Aorta (tissue), 5 donors: Measurements from ENCODE around the gene RACGAP1. TPM values are rescaled to one million over a fixed set of nuclear protein-coding genes. Genes with fewer than 3 reads are reported as not detected.

Experiments
- ATAC-seq: fragments of 200-7000 bp; cut with Tn5 transposase; one replicate; pipeline ENCODE4 v1.9.1; 2022; ENCODE audit warnings: moderate library complexity; ENCODE audit not compliant: low FRiP score
- DNase-seq, 2 donors: peaks; one replicate each; pipeline ENCODE4 v3.0.0-alpha.2; 2020
- H3K27ac ChIP-seq, 2 donors: one replicate each; pipeline ENCODE4 v1.5.1; 2013; ENCODE audit warnings: low read length in 2 of 2, mild to moderate bottlenecking in 2 of 2, moderate library complexity in 2 of 2, control low read depth in 1 of 2, inconsistent platforms in 1 of 2, low read depth in 1 of 2
- H3K27me3 ChIP-seq, 2 donors: one replicate each; pipeline ENCODE4 v1.6.1; 2013; ENCODE audit warnings: control low read depth in 1 of 2, low read length in 1 of 2, mild to moderate bottlenecking in 1 of 2, moderate library complexity in 1 of 2; ENCODE audit not compliant: insufficient read depth in 2 of 2, control insufficient read depth in 1 of 2
- H3K36me3 ChIP-seq, 2 donors: one replicate each; pipeline ENCODE4 v1.6.1; 2013; ENCODE audit warnings: control low read depth in 1 of 2, low read length in 1 of 2, mild to moderate bottlenecking in 1 of 2; ENCODE audit not compliant: insufficient read depth in 2 of 2, control insufficient read depth in 1 of 2
- H3K4me1 ChIP-seq, 2 donors: one replicate each; pipeline ENCODE4 v1.6.1; 2013; ENCODE audit warnings: low read length in 2 of 2, control low read depth in 1 of 2, mild to moderate bottlenecking in 1 of 2, moderate library complexity in 1 of 2; ENCODE audit not compliant: insufficient read depth in 2 of 2, control insufficient read depth in 1 of 2
- H3K4me3 ChIP-seq, 2 donors: one replicate each; pipeline ENCODE4 v1.5.1; 2013; ENCODE audit warnings: low read length in 2 of 2, control low read depth in 1 of 2, mild to moderate bottlenecking in 1 of 2
- H3K9me3 ChIP-seq: one replicate; pipeline ENCODE4 v1.6.1; 2013; ENCODE audit warnings: mild to moderate bottlenecking, low read length; ENCODE audit not compliant: control insufficient read depth
- WGBS, 2 donors: extraction: QIAGEN DNeasy Blood & Tissue Kit; methylation state at CpG; one replicate each; pipeline ENCODE4 v1.1.7; 2013; 5-methylcytosine and 5-hydroxymethylcytosine counted together
- intact Hi-C, 2 donors: fragments of 100-400 bp; cut with DNase I; formaldehyde crosslinking; loops; one replicate each; pipeline versions ENCODE4 v1.14.2 to v1.15.0; 2022
- polyA plus RNA-seq, 2 donors: library from polyadenylated mRNA; stranded (reverse); fragments of 200-250 nt; gene quantifications; one replicate each; pipeline ENCODE4 v1.2.3, GENCODE V29; 2013
- total RNA-seq, 2 donors: library from RNA; stranded (reverse); fragmentation: NEBNext Ultra II Directional; extraction: Animal tissue kit (Norgen Biotek cat#: 25700); gene quantifications; one replicate each; pipeline ENCODE4 v1.2.1, GENCODE V29; 2021
- donor health status: healthy with polysubstance abuse.
- donor health status: Bipolar disorder and iron deficiency.
- donor health status: DM: no; HTN: no; CAD: no.
- donor health status: DM: no; HTN: no; CAD: no.
- donor health status: DM: yes; HTN: yes; CAD: no.

Gene RACGAP1
- total and polyA plus RNA-seq, 4 donors, result 4.6 to 10.1 (median 8.0) TPM

GRCh38 chr12:49982246-49983087 is 42.8 kb downstream of the RACGAP1 start:
- 93 to 95% methylated on average over 7 of the region's 7 CpGs for WGBS, 2 donors

DNA sequence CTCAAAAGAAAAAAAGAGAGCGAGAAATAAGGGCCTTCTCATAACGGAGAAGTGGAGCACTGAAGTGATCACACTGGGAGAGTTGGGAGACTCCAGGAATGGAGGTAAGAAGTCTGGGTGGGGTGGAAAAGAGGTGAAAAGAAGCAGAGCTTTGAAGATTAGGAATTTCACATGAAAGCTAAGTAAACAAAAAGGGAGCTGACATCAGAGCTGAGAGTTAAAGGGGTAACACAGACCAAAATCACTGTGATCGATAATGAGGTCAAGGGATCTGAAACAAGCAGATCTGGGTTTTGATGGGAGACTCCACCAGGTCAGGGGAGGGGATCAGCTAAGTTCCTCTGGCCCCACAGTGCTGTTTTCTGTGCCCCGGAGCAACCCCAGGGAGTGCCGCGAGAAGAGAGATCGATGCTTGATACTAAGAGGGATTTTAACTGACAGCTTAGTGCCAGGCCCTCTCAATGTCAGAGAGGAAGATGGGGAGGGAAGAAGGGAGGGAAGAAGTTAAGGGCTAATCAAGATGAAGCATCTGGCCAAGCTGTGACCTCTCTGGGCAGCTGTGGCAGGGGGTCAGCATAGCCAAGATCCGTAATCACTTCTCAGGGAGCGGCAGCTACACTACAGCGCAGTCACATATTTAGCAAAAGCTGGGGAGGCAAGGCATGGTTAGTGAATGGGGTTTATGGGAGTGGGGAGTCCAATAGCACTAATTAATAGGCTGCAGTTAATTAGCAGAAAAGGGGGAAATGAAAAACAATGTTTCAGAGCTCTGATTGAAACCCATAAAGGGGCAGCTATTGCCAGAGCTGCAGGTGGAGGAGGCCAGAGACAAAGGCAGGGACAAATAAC is 44.6 kb downstream of the RACGAP1 start:
- Histone ChIP-seq H3K4me1 (no peaks in the 10 kb centered on the region), H3K4me3 (no peak overlapping the region), H3K27ac (no peak overlapping the region), H3K36me3 (no peaks in the 10 kb centered on the region), H3K27me3 (no peaks in the 10 kb centered on the region), H3K9me3 (no peaks in the 10 kb centered on the region)
- intact Hi-C loops, result no loop called here
- ATAC-seq (no peak), DNase-seq (no peak)
- 96 to 97% methylated on average over 10 of the region's 10 CpGs for WGBS, 2 donors

More at GRCh38 chr12:49982246-49983087, 42.8 kb downstream of the RACGAP1 start:
- Histone ChIP-seq H3K4me3 (no peak overlapping the region), H3K36me3 (no peaks in the 10 kb centered on the region), H3K9me3 (no peaks in the 10 kb centered on the region), H3K27ac (no peak overlapping the region), H3K4me1 (no peaks in the 10 kb centered on the region), H3K27me3 (no peaks in the 10 kb centered on the region)
- no peak for ATAC-seq
- intact Hi-C loops, result no loop called here
- no peak for DNase-seq

- ATAC-seq (no peak), DNase-seq (no peak)
- intact Hi-C loops, result no loop called here
- Histone ChIP-seq H3K27me3 (no peaks in the 10 kb centered on the region), H3K4me3 (no peak overlapping the region), H3K4me1 (no peaks in the 10 kb centered on the region), H3K36me3 (no peaks in the 10 kb centered on the region), H3K9me3 (no peaks in the 10 kb centered on the region), H3K27ac (no peak overlapping the region)
- 92 to 98% methylated on average over 3 of the region's 3 CpGs for WGBS, 2 donors
These were observed 45.5 kb downstream of the RACGAP1 start for GRCh38 chr12:49979791-49980190.

DNA sequence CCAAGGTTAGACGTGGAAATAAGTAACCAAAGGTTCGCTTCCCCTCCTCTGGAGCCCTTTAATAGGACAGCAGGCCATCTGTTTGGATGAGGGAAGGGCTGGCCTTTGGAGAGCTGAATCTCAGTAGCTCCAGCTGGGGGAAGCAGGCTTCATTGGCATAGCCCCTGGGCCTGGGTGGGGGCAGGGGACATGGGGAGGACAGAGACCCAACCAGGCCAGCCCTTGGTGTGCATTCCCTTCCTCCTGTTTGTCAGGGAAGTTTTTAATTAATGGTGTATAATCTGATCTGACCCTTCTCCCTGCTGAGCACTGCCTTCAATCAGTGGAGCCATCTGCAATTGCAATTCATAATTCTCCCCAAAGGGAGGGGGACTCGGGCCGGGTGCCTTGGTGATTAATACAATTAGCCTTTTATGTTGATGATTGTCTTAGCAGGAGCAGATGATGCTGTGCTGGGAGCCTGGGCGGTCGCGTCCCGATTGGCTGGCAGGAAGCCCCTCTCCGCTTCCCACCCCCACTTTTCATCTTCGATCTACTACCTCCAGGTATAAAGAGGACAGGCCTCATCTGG is 46.2 kb downstream of the RACGAP1 start:
- 96 to 97% methylated on average over 10 of the region's 10 CpGs for WGBS, 2 donors
- intact Hi-C loops, result no loop called here
- ATAC-seq (no peak), DNase-seq (no peak)
- no peaks in the 10 kb centered on the region for H3K27me3 ChIP-seq
- H3K9me3 ChIP-seq, result no peaks in the 10 kb centered on the region
- no peaks in the 10 kb centered on the region for H3K36me3 ChIP-seq
- H3K4me3 ChIP-seq, result no peak overlapping the region
- H3K27ac ChIP-seq, result no peak overlapping the region
- H3K4me1 ChIP-seq, result no peaks in the 10 kb centered on the region

GRCh38 chr12:49978125-49978524 is 47.2 kb downstream of the RACGAP1 start:
- 95 to 98% methylated on average over 4 of the region's 4 CpGs for WGBS, 2 donors
- Histone ChIP-seq H3K36me3 (no peaks in the 10 kb centered on the region), H3K27ac (no peak overlapping the region), H3K27me3 (no peaks in the 10 kb centered on the region), H3K4me3 (no peak overlapping the region), H3K4me1 (no peaks in the 10 kb centered on the region), H3K9me3 (no peaks in the 10 kb centered on the region)
- ATAC-seq (no peak), DNase-seq (no peak)
- intact Hi-C loops, result no loop called here

GRCh38 chr12:49976557-49976956 is 48.7 kb downstream of the RACGAP1 start:
- no peak overlapping the region for H3K27ac ChIP-seq

DNA sequence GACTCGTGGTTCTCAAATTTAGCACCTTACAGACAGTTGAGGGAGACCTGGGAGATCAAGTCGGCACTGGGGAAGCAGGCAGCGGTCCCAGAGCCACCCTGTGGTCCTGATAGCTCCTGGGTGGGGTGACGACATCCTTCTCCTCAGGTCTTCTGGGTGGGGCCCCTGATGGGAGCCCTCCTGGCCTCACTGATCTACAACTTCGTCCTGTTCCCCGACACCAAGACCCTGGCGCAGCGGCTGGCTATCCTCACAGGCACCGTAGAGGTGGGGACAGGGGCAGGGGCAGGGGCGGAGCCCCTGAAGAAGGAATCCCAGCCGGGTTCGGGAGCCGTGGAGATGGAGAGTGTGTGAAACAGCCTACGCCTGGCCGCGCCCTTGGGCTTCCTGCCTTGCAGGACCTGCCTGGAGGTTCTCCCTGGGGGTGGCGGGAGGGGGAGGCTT is 50.0 kb downstream of the RACGAP1 start:
- Histone ChIP-seq H3K36me3 (no peaks in the 10 kb centered on the region), H3K9me3 (no peaks in the 10 kb centered on the region), H3K27ac (no peak overlapping the region), H3K4me3 (no peak overlapping the region), H3K27me3 (no peaks in the 10 kb centered on the region), H3K4me1 (no peaks in the 10 kb centered on the region)
- ATAC-seq, result no peak
- intact Hi-C loops, result no loop called here
- DNase-seq, result peak; percentile 45 to 72
- 41 to 44% methylated on average over 17 of the region's 17 CpGs for WGBS, 2 donors

More at GRCh38 chr12:49976557-49976956, 48.7 kb downstream of the RACGAP1 start:
- 90 to 100% methylated on average over 2 of the region's 2 CpGs for WGBS, 2 donors
- Histone ChIP-seq H3K27me3 (no peaks in the 10 kb centered on the region), H3K4me1 (no peaks in the 10 kb centered on the region), H3K4me3 (no peak overlapping the region), H3K36me3 (no peaks in the 10 kb centered on the region), H3K9me3 (no peaks in the 10 kb centered on the region)
- intact Hi-C loops, result no loop called here
- DNase-seq, result peak in 1 of 2 donors; percentile 14
- ATAC-seq, result no peak

DNA sequence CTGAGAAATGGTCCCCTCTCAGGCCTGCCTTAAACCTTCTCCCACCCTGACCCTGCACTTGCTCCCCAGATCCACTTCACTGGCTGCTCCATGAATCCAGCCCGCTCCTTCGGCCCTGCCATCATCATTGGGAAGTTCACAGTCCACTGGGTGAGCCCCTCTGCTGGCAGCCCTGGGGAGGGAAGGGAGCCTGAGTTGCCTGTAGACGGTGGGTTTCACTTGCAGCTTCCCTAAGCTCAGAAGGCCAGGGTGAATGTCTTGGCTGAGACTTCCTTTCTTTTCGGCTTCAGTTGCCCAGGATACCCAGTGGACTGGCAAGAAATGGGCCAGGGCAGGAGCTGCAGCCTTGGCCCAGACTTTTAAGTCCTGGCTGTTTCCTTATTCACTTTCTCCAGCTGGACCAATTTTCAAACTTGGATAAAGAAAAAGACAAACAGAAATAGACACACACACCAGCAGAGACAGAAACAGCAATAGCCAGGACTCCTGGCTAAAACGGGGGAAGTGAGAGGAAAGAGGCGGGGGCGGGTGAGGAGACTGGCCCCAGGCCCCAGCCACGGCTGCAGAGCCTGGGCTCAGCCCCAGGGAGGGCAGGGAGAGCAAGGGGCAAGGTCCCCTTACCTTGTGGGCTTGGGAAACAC is 50.5 kb downstream of the RACGAP1 start:
- Histone ChIP-seq H3K4me3 (no peak overlapping the region), H3K36me3 (no peaks in the 10 kb centered on the region), H3K4me1 (no peaks in the 10 kb centered on the region), H3K9me3 (no peaks in the 10 kb centered on the region), H3K27ac (no peak overlapping the region), H3K27me3 (no peaks in the 10 kb centered on the region)
- WGBS, 2 donors, result 9 to 14% methylated on average over 8 of the region's 8 CpGs
- intact Hi-C loops, result no loop called here
- ATAC-seq (peak; percentile 34), DNase-seq (peak in 1 of 2 donors; percentile 40)
